ENCODE data around the gene TSHZ2. TPM values are rescaled to one million over a fixed set of nuclear protein-coding genes. Genes with fewer than 3 reads are reported as not detected.
"Not testable (repeated sequence)": the region's sequence is repeated elsewhere in the genome, so short reads cannot be mapped to it uniquely, and the experiment has no call there.

The TSHZ2 gene
- total RNA-seq, 2 donors from 2014 or later: 34.6 to 50.0 TPM

GRCh38 chr20:53302695-53303412 lies 330.7 kb downstream of the TSHZ2 start:
- intact Hi-C loops (cut with DNase I): no loop called here
- no peak for DNase-seq (ENCODE audit: low spot score)

- no peak for DNase-seq (ENCODE audit: low spot score)
Measured at GRCh38 chr20:53303413-53303760, 331.2 kb downstream of the TSHZ2 start.

GRCh38 chr20:53304146-53304545 lies 332.0 kb downstream of the TSHZ2 start:
- intact Hi-C loops (cut with DNase I): no loop called here
- no peak for DNase-seq (ENCODE audit: low spot score)

More at GRCh38 chr20:53303413-53303760, 331.2 kb downstream of the TSHZ2 start:
- intact Hi-C loops (cut with DNase I): no loop called here

- no peak for DNase-seq (ENCODE audit: low spot score)
- intact Hi-C loops (cut with DNase I): no loop called here
Measured at GRCh38 chr20:53306192-53306805, 334.1 kb downstream of the TSHZ2 start.

DNA sequence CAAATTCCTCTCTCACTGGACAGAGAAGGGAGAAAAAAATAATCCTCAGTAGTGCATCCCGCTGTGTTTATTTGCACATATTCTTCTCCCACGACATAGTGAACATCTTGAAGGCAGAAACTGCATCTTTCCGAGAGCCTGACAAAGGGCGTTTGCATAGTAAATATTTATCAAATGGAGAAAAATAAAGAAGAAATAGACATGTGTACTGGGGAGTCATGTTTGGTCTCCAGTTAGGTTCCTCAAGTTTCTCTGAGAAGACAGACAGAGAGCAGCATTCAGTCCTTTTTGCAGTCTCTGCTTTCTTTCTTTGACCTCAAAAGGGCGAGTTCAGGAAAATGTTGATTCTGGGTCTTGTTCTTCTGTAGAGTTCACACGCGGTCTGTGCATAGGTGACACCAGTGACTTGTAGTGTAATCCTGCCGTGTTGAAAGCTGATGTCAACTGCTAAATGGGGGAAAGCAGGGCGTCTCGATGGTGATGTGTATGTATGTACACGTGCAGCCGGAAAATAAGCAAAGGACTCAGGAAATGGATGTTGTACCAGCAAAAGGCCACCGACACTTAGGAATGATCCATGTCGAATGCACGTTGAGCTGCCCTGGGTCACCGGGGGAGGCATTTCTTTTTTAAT lies 335.9 kb downstream of the TSHZ2 start:
- no peak for DNase-seq (ENCODE audit: low spot score)
- intact Hi-C loops (cut with DNase I): no loop called here

DNA sequence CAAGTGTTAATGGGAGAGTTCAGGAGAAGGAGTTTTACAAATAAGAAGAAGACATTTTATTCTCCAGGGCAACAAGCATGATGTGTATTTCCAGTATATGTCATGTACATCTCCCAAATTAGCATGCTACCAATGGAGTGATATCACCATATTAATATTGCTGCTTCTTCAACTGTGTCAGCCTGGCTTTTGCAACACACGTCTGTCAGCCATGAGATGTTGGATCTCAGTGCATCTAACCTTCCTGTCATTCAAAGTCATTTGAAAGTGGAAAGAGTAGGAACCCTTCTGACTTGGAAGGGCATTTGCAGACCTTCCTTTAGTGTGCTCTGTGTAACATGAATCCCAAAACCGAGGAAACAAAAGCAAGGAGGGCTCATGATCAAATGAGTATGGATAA lies 337.4 kb downstream of the TSHZ2 start:
- DNase-seq (ENCODE audit: low spot score): no peak
- intact Hi-C loops (cut with DNase I): no loop called here

DNA sequence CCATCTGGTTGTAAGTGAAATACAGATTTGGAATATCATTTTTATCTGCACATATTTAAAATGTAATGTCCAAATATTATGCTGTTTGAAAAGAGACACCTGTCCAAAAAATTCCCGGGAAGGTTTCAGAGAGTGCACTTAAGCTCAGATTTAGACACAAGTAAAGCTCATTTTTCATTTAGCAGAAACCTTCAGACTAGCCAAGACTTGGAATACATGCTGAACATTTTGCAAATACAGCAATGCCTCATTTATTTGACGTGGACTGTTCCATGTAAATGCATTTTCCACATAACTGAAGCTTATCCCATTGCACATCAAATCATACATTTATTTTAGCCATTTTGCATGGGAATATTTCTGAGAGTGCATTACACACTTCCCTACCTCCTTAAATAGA lies 340.8 kb downstream of the TSHZ2 start:
- intact Hi-C loops (cut with DNase I): no loop called here
- DNase-seq (ENCODE audit: low spot score): no peak

- intact Hi-C loops (cut with DNase I): no loop called here
- no peak for DNase-seq (ENCODE audit: low spot score)
Measured at GRCh38 chr20:53316206-53316937, 344.2 kb downstream of the TSHZ2 start.

DNA sequence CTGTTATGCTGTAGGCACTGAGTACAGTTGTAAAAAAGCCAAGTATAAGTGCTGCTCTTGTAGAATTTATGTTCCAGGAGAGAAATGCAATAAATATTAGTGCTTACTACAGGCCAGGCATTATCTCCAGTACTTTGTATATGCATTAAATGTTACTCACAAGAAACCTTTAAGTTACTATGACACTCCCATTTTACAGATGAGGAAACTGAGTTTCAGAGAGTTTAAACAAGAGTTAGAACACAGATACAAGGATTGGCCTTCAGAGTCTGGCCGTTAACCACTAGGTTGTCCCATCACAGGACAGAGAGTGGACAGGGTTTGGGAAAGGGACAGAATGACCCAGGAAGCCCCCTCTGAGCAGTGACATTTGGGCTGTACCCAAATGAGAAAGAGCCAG lies 347.0 kb downstream of the TSHZ2 start:
- intact Hi-C loops (cut with DNase I): no loop called here
- no peak for DNase-seq (ENCODE audit: low spot score)

GRCh38 chr20:53319716-53320115 lies 347.6 kb downstream of the TSHZ2 start:
- no peak for DNase-seq (ENCODE audit: low spot score)

GRCh38 chr20:53320701-53321100 lies 348.5 kb downstream of the TSHZ2 start:
- intact Hi-C loops (cut with DNase I): no loop called here
- no peak for DNase-seq (ENCODE audit: low spot score)

More at GRCh38 chr20:53319716-53320115, 347.6 kb downstream of the TSHZ2 start:
- intact Hi-C loops (cut with DNase I): no loop called here

DNA sequence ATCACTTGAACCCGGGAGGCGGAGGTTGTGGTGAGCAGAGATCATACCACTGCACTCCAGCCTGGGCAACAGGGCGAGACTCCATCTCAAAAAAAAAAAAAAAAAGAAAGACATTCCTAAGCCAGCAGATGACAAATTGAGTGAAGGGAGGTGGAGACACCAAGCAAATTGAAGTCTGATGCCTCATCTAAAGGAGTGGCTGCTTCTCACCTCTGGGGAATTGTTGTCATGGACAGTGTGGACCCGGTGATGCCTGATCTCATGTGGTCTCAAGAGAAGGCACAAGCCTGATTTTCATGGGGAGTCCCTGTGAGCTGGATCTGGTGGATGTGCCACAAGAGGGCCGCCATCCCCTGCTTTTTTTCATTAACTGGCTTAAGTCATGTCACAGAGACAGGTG lies 349.4 kb downstream of the TSHZ2 start:
- no peak for DNase-seq (ENCODE audit: low spot score)
- intact Hi-C loops (cut with DNase I): no loop called here

GRCh38 chr20:53322651-53323050 lies 350.5 kb downstream of the TSHZ2 start:
- no peak for DNase-seq (ENCODE audit: low spot score)
- intact Hi-C loops (cut with DNase I): no loop called here

- DNase-seq (ENCODE audit: low spot score); intact Hi-C loops (cut with DNase I): not testable (repeated sequence)
Measured at GRCh38 chr20:53323460-53323859, 351.3 kb downstream of the TSHZ2 start.

GRCh38 chr20:53324816-53325215 lies 352.7 kb downstream of the TSHZ2 start:
- DNase-seq (ENCODE audit: low spot score): no peak
- intact Hi-C loops (cut with DNase I): no loop called here

- DNase-seq (ENCODE audit: low spot score): no peak
- intact Hi-C loops (cut with DNase I): no loop called here
Measured at GRCh38 chr20:53328961-53329360, 356.8 kb downstream of the TSHZ2 start.

GRCh38 chr20:53329781-53330180 lies 357.6 kb downstream of the TSHZ2 start:
- DNase-seq (ENCODE audit: low spot score): no peak

DNA sequence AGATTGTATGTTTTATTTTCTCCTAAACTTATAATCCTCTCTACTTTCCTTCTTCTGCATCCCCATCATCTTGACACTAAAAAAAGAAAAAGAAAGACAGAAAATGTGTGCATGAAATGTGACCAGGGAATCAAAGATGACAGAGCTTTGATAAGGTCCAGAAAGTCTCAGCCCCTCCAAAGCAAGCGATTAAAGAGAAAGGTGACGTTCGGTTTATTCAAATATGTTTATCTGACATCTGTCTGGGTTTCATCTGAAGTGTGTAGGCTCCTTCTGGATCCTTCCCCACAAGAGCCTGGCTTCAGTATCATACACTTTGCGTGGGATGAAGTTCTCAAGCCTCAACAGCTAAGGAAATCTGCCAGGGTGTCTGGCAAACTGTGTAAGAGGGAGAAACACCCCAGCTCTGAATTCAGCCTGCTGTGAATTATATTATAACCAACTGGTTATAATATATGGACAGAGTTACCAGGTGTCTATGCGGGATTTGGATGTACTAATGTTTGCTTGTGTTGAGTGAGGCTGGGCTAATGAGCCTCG lies 358.5 kb downstream of the TSHZ2 start:
- DNase-seq (ENCODE audit: low spot score): no peak

More at GRCh38 chr20:53329781-53330180, 357.6 kb downstream of the TSHZ2 start:
- intact Hi-C loops (cut with DNase I): loop anchor here in 1 of 2 donors (5.0 kb wide), 1 partner anchor 433 kb away; no protein-coding TSS in a partner anchor

GRCh38 chr20:53331151-53331973 lies 359.2 kb downstream of the TSHZ2 start:
- intact Hi-C loops (cut with DNase I): loop anchor here in 1 of 2 donors (5.0 kb wide), 1 partner anchor 431 kb away; no protein-coding TSS in a partner anchor
- DNase-seq (ENCODE audit: low spot score): no peak

More for the DNA sequence above, 358.5 kb downstream of the TSHZ2 start:
- intact Hi-C loops (cut with DNase I): loop anchor here in 1 of 2 donors (5.0 kb wide), 1 partner anchor 432 kb away; no protein-coding TSS in a partner anchor
